Superior temporal gyrus (tissue), 1 donor: Measurements from ENCODE around the gene FRG1.
"Not testable (repeated sequence)": the region's sequence is repeated elsewhere in the genome, so short reads cannot be mapped to it uniquely, and the experiment has no call there.

Source experiments
- DNase-seq: peaks from one replicate; pipeline ENCODE4 v3.0.0-alpha.2; 2016; ENCODE audit errors: extremely low spot score

FRG1 gene

GRCh38 chr4:189985651-189986243, 45.1 kb downstream of the FRG1 start:
- not testable (repeated sequence) for DNase-seq

GRCh38 chr4:189988877-189989431, 48.3 kb downstream of the FRG1 start:
- DNase-seq: no peak

DNA sequence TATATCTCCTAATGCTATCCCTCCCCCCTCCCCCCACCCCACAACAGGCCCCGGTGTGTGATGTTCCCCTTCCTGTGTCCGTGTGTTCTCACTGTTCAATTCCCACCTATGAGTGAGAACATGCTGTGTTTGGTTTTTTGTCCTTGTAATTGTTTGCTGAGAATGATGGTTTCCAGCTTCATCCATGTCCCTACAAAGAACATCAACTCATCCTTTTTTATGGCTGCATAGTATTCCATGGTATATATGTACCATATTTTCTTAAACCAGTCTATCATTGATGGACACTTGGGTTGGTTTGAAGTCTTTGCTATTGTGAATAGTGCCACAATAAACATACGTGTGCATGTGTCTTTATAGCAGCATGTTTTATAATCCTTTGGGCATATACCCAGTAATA, 49.3 kb downstream of the FRG1 start:
- not testable (repeated sequence) for DNase-seq
